GM23248 (cell line): Measurements from ENCODE around the gene MOB1A. TPM values are rescaled to one million over a fixed set of nuclear protein-coding genes. Genes with fewer than 3 reads are reported as not detected.

ENCODE experiments used
- DNase-seq: peaks from one replicate; pipeline ENCODE4 v3.0.0-alpha.2; 2015
- H2AFZ ChIP-seq: fragments of 200-600 bp; sonication (generic); 2 replicates; pipeline ENCODE4 v1.6.1; 2016; ENCODE audit warnings: antibody characterized with exemption
- H3F3A ChIP-seq: fragments of 200-600 bp; sonication (generic); 2 replicates; pipeline ENCODE4 v1.6.1; 2016; ENCODE audit warnings: mild to moderate bottlenecking, antibody characterized with exemption, mixed run types; ENCODE audit not compliant: insufficient read depth
- H3K27ac ChIP-seq: fragments of 200-600 bp; sonication (generic); 2 replicates; pipeline ENCODE4 v1.5.1; 2016; ENCODE audit warnings: mild to moderate bottlenecking
- H3K27me3 ChIP-seq: fragments of 200-600 bp; sonication (generic); replicated peaks from 2 replicates; pipeline ENCODE4 v1.6.1; 2016; ENCODE audit warnings: mild to moderate bottlenecking; ENCODE audit not compliant: insufficient read depth
- H3K36me3 ChIP-seq: fragments of 200-600 bp; sonication (generic); 2 replicates; pipeline ENCODE4 v1.6.1; 2016; ENCODE audit warnings: low read depth, mild to moderate bottlenecking
- H3K4me1 ChIP-seq: fragments of 200-600 bp; sonication (generic); 2 replicates; pipeline ENCODE4 v1.6.1; 2016; ENCODE audit warnings: mild to moderate bottlenecking; ENCODE audit not compliant: insufficient read depth
- H3K4me2 ChIP-seq: fragments of 200-600 bp; sonication (generic); one replicate; pipeline ENCODE4 v1.6.1; 2016; ENCODE audit warnings: mild to moderate bottlenecking; ENCODE audit not compliant: unreplicated experiment
- H3K4me3 ChIP-seq: fragments of 200-600 bp; sonication (generic); 2 replicates; pipeline ENCODE4 v1.5.1; 2016; ENCODE audit warnings: mild to moderate bottlenecking
- H3K79me2 ChIP-seq: fragments of 200-600 bp; sonication (generic); 2 replicates; pipeline ENCODE4 v1.6.1; 2016; ENCODE audit warnings: mild to moderate bottlenecking; ENCODE audit not compliant: insufficient read depth
- H3K9ac ChIP-seq: fragments of 200-600 bp; sonication (generic); 2 replicates; pipeline ENCODE4 v1.6.1; 2016; ENCODE audit warnings: mild to moderate bottlenecking
- H3K9me2 ChIP-seq: fragments of 200-600 bp; sonication (generic); 2 replicates; pipeline ENCODE4 v1.6.1; 2016; ENCODE audit warnings: mixed run types, mild to moderate bottlenecking, moderate library complexity; ENCODE audit not compliant: insufficient read depth
- H3K9me3 ChIP-seq: fragments of 200-600 bp; sonication (generic); one replicate; pipeline ENCODE4 v1.6.1; 2017; ENCODE audit warnings: low read depth
- H4K20me1 ChIP-seq: fragments of 200-600 bp; sonication (generic); 2 replicates; pipeline ENCODE4 v1.6.0; 2016; ENCODE audit not compliant: insufficient read depth
- EZH2 ChIP-seq: fragments of 200-600 bp; sonication (generic); IDR thresholded peaks from 2 replicates; pipeline ENCODE4 v1.6.1; 2018; ENCODE audit warnings: antibody characterized with exemption, mild to moderate bottlenecking; ENCODE audit not compliant: insufficient read depth, poor library complexity, severe bottlenecking
- EZH2phosphoT487 ChIP-seq: fragments of 200-600 bp; sonication (generic); IDR thresholded peaks from 2 replicates; pipeline ENCODE4 v1.6.1; 2018; ENCODE audit warnings: antibody characterized with exemption, moderate library complexity, mild to moderate bottlenecking, low read depth; ENCODE audit not compliant: insufficient read depth
- WGBS, 2 experiments: methylation state at CpG; one replicate each; pipeline ENCODE4 v1.1.6; 2015 to 2017; ENCODE audit warnings: low lambda C conversion rate in 2 of 2, low coverage in 1 of 2; ENCODE audit errors: missing lambda C conversion rate in 2 of 2; 5-methylcytosine and 5-hydroxymethylcytosine counted together
- in situ Hi-C: fragments of 300-500 bp; cut with MboI; formaldehyde crosslinking; loops from 2 replicates; pipeline ENCODE4 v1.15.0; 2020
- polyA plus RNA-seq: library from polyadenylated mRNA; unstranded; fragments of >200 nt; fragmentation: Nextera tagmentation; extraction: Ambion mirVana; gene quantifications from 2 replicates; pipeline ENCODE4 v1.2.1, GENCODE V29; 2016
- total RNA-seq: library from RNA; depleted of rRNA; stranded (reverse); fragments of >200 nt; shearing (Covaris generic); gene quantifications from 2 replicates; pipeline ENCODE4 v1.2.3, GENCODE V29; 2014

Gene MOB1A
- total and polyA plus RNA-seq, 2 experiments from 2014 or later: 92.2 to 120 TPM

DNA sequence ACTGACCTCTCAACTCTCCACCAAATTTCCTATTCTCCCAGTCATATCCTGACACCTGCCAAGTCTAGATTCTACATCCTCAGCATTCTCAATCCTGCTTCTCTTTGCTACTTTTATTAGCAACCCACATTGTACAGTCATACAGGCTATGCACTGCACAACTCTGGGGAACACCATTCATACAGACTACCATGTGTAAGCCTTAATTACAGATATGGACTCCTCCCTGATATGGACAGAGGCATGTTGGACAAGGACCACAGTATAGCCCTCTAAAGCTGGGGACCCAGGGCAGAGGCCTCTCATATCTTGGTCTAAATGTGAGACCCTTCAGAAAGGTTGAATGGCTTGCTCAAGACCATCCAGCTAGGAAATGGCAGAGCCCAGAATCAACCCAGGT is 67.3 kb downstream of the MOB1A start:
- Histone ChIP-seq H3K79me2 (no peaks in the 10 kb centered on the region), H4K20me1 (no peaks in the 10 kb centered on the region), H3K9ac (no peak overlapping the region), H3K9me2 (no peaks in the 10 kb centered on the region), H3K4me3 (no peak overlapping the region), H2AFZ (no peak overlapping the region), H3K27ac (no peak overlapping the region), H3K27me3 (no peaks in the 10 kb centered on the region), H3K4me2 (no peak overlapping the region), H3K36me3 (no peaks in the 10 kb centered on the region), H3F3A (no peaks in the 10 kb centered on the region), H3K9me3 (no peaks in the 10 kb centered on the region), H3K4me1 (no peaks in the 10 kb centered on the region)
- TF ChIP-seq EZH2 (no peak), EZH2phosphoT487 (no peak)
- DNase-seq: no peak
- in situ Hi-C loops: no loop called here

DNA sequence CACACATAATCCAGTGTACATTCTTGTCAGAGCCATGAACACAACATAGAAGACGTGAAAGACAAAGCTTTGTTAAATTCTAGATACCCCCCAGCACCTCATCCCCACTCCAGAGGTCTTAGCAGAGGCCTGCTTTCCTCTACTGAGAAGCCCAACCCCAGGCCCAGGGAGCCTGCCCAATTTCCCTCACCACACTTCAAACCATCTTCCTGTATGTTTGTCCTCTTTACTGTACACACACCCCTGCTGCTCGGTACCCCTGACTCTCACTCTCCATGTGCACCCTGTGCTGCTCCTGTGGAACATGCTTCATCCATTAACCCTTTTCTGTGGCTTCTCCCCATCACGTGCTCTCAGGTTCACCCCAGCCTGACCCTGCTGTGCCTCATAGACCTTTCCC is 68.1 kb downstream of the MOB1A start:
- no peak for DNase-seq
- Histone ChIP-seq H3K4me2 (no peak overlapping the region), H3K4me3 (no peak overlapping the region), H3K9me3 (no peaks in the 10 kb centered on the region), H3K27me3 (no peaks in the 10 kb centered on the region), H3K79me2 (no peaks in the 10 kb centered on the region), H2AFZ (no peak overlapping the region), H3K9ac (no peak overlapping the region), H3K36me3 (no peaks in the 10 kb centered on the region), H3F3A (no peaks in the 10 kb centered on the region), H4K20me1 (no peaks in the 10 kb centered on the region), H3K9me2 (no peaks in the 10 kb centered on the region), H3K27ac (no peak overlapping the region), H3K4me1 (no peaks in the 10 kb centered on the region)
- TF ChIP-seq EZH2phosphoT487 (no peak), EZH2 (no peak)
- WGBS, 2 experiments: 70 to 74% methylated on average over 3 of the region's 3 CpGs
- in situ Hi-C loops: no loop called here

DNA sequence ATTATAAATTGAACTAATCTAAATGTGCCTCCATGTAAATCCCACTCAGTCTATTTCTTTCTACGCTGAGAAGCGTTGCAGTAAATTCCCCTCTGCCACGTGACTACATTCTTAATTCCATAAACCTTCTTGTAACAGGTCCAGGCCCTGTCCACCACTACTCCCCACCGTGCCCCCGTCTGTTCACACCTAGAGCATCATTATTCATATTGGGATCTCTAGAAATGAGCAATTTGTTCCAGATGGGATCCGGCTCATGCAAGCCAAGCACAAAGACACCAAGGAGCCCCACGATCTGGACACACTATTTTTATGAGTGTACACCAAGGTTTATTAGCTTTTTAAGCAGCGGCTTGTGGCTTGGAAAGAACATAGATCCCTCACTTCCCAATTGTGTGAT is 69.1 kb downstream of the MOB1A start:
- no peak overlapping the region for H3K4me2 ChIP-seq
- 89 to 91% methylated on average over 8 of the region's 8 CpGs for WGBS, 2 experiments
- H3K9me2 ChIP-seq: no peaks in the 10 kb centered on the region
- no peaks in the 10 kb centered on the region for H3F3A ChIP-seq
- in situ Hi-C loops: no loop called here
- no peak overlapping the region for H3K9ac ChIP-seq
- no peak overlapping the region for H3K27ac ChIP-seq
- no peaks in the 10 kb centered on the region for H3K9me3 ChIP-seq
- no peaks in the 10 kb centered on the region for H3K79me2 ChIP-seq
- no peaks in the 10 kb centered on the region for H3K27me3 ChIP-seq
- H3K36me3 ChIP-seq: no peaks in the 10 kb centered on the region
- no peak overlapping the region for H2AFZ ChIP-seq
- TF ChIP-seq EZH2phosphoT487 (no peak), EZH2 (no peak)
- no peaks in the 10 kb centered on the region for H4K20me1 ChIP-seq
- no peaks in the 10 kb centered on the region for H3K4me1 ChIP-seq
- no peak overlapping the region for H3K4me3 ChIP-seq
- DNase-seq: no peak

DNA sequence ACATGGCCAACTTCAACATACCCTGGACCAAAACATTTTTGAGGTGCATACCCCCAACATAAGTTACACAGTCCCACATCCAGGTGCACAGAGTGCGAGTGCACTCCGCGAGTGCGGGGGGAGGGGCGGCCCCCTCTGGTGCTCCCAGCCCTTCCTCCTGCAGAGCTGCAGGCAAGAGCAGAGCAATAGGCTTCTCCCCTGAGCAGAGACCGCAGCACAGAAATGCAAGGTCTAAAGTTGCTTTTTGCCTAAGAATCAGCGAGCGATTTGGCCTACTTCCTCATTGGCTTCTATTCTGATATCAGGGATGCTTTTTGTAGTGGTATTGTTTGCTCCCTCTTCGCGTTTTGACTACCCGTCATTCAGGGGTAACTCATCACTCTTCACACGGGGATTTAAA is 71.6 kb downstream of the MOB1A start:
- H3K4me1 ChIP-seq: no peaks in the 10 kb centered on the region
- H3K9ac ChIP-seq: no peak overlapping the region
- H3K9me3 ChIP-seq: no peaks in the 10 kb centered on the region
- no peaks in the 10 kb centered on the region for H4K20me1 ChIP-seq
- no peak overlapping the region for H3K4me2 ChIP-seq
- no peaks in the 10 kb centered on the region for H3K27me3 ChIP-seq
- TF ChIP-seq EZH2: no peak
- H3K36me3 ChIP-seq: no peaks in the 10 kb centered on the region
- in situ Hi-C loops: no loop called here
- H3K27ac ChIP-seq: no peak overlapping the region
- DNase-seq: no peak
- H3K79me2 ChIP-seq: no peaks in the 10 kb centered on the region
- no peaks in the 10 kb centered on the region for H3K9me2 ChIP-seq
- H3F3A ChIP-seq: no peaks in the 10 kb centered on the region
- H3K4me3 ChIP-seq: no peak overlapping the region
- WGBS, 2 experiments: 59 to 65% methylated on average over 12 of the region's 12 CpGs
- H2AFZ ChIP-seq: no peak overlapping the region

DNA sequence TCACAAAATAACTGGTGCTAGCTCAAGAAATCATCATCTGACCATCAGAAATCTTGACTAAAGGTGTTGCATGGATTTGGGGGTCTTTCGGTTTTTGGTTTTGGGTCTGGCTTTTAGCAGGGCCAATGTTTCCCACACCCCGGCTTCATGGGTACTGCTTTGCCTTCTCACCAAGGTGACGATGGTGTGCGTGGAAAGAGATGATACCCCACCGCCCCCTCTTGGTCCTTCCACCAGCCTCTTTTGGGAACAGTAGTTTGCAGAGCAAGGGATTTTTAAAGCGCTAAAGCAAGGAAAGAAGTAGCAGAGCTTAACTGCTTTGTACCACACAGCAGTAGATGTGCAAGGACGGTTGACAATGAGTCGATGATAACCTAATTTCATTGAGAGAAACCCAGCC is 73.3 kb downstream of the MOB1A start:
- no peaks in the 10 kb centered on the region for H4K20me1 ChIP-seq
- H3K79me2 ChIP-seq: no peaks in the 10 kb centered on the region
- no peak overlapping the region for H3K4me2 ChIP-seq
- no peaks in the 10 kb centered on the region for H3F3A ChIP-seq
- no peak overlapping the region for H2AFZ ChIP-seq
- no peak overlapping the region for H3K9ac ChIP-seq
- DNase-seq: no peak
- in situ Hi-C loops: no loop called here
- TF ChIP-seq EZH2 (no peak), EZH2phosphoT487 (no peak)
- no peak overlapping the region for H3K4me3 ChIP-seq
- H3K27ac ChIP-seq: no peak overlapping the region
- no peaks in the 10 kb centered on the region for H3K9me2 ChIP-seq
- no peaks in the 10 kb centered on the region for H3K4me1 ChIP-seq
- 97% methylated on average over 8 of the region's 8 CpGs for WGBS, 2 experiments
- no peaks in the 10 kb centered on the region for H3K36me3 ChIP-seq
- H3K27me3 ChIP-seq: no peaks in the 10 kb centered on the region
- no peaks in the 10 kb centered on the region for H3K9me3 ChIP-seq
